Activated effector memory CD4-positive, alpha-beta T cell treated with anti-CD3 and anti-CD28 coated beads, Interleukin-2, amount 50 U/mL, for 16 hours (primary cell): Measurements from ENCODE around the gene LLGL2.
"Not testable (repeated sequence)": the region's sequence is repeated elsewhere in the genome, so short reads cannot be mapped to it uniquely, and the experiment has no call there.

Experiments
- DNase-seq: peaks from one replicate; pipeline ENCODE4 v3.0.0-alpha.2; 2020

Gene LLGL2

GRCh38 chr17:75509528-75510258 lies 15.8 kb upstream of the LLGL2 start:
- no peak for DNase-seq

DNA sequence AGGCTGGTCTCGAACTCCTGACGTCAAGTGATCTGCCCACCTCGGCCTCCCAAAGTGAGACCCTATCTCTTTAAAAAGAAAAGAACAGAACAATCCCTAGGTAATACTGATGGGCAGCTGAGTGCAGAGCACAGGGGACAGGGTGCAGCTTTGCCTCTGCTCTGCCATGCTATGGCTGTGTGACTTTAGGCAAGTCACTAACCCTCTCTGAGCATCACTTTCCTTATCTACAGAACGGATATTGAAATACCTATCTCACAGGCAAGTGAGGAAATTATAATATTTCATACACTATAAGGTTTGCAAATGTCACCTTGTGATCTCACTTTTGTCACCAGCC lies 14.3 kb upstream of the LLGL2 start:
- no peak for DNase-seq

- DNase-seq = no peak
Observed at GRCh38 chr17:75511610-75512575, 13.6 kb upstream of the LLGL2 start.

GRCh38 chr17:75512926-75513640 lies 12.4 kb upstream of the LLGL2 start:
- DNase-seq = no peak

DNA sequence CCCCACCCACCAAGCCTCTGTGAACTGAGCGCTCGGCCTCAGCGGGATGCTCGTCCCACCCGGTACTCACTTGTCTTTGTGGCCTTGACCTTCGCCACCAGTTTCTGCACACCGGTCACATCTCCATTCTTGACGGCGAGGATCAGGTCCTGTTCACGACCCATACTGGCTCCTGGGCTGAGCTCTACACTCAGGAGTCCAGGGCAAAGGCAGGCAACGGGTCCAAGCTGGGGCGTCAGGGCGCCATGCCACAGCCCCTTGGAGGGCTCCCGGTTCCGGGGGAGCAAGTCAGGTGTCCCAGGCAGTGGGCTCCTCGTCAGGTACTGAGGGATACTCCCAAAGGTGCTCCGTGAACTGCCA lies 11.9 kb upstream of the LLGL2 start:
- no peak for DNase-seq

GRCh38 chr17:75514299-75514918 lies 11.1 kb upstream of the LLGL2 start:
- DNase-seq = no peak

DNA sequence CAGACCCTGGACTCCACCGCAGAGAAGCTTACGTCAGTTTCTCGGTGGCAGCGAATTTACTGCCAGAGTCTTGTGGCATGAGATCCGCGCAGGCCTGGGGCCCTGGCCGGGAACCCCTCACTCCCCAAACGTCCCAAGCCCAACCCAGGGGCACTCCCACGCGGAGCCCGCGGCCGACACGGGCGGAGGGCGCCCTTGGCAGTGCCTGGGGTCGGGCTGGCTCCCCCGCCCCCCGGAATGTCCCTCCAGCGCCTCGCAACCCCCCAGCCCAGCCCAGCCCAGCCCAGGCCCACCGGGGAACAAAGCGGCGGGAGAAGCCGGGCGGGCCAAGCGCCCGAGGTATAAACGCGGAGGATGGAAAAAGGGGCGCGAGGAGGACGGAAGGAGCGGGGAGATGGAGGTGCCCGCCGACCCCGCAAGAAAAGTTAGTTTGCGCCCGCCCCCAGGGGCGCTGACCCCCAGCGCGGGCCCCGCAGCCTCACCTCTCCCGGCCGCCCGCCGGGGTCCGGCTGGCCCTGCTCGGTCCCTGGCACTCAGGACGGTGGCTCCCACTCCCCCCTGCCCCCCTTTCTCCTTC lies 10.5 kb upstream of the LLGL2 start:
- DNase-seq = no peak

DNA sequence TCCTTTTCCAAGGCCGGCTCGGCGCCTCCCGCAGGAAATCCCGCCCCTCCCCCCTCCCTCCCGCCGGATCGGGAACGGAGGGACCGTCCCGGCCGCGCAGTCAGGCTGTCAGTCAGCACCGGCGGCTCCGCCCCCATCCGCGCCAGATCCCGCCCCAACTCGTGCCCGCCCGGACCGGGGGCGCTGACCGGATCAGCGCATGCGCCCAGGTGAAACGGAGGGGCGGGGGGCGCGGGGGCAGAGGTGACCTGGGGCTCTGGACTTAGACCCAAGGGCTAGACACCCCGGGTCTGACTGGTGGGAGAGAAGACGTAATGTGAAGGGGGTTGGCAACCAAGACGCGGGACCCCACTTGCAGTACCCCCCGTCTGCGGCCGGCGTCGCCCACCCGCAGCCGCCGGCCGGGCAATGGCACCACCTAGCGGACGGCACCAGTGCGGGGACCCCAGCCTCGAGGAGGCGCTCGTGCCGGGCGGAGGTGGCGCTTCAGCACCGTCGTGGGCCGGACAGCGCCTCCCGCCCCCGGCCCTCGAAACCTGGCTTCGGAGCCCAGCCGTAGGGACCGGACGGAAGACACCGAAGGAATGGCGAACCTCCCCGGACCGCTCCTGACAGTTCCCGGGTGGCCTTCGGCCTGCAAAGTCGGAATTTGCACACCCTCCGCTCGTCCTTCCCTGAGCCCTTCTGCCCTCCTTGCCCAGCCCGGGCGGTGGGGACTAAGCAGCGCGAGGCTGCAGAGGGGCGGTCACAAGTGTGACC lies 9.8 kb upstream of the LLGL2 start, which contains the start of gene CASKIN2:
CASKIN2 (minus strand) TSS at position 42 of the 759 bp plus-strand sequence. CDS start 1,733 bp downstream, outside the sequence.
- DNase-seq = peak; percentile 91

GRCh38 chr17:75516255-75516618 lies 9.3 kb upstream of the LLGL2 start, which contains the start of gene TSEN54:
TSS of gene TSEN54 (plus strand) at chr17:75516528. CDS start at chr17:75516561, 33 bp downstream.
- peak; percentile 98 for DNase-seq

- DNase-seq = peak; percentile 79
Observed at GRCh38 chr17:75516619-75517296, 8.7 kb upstream of the LLGL2 start.

DNA sequence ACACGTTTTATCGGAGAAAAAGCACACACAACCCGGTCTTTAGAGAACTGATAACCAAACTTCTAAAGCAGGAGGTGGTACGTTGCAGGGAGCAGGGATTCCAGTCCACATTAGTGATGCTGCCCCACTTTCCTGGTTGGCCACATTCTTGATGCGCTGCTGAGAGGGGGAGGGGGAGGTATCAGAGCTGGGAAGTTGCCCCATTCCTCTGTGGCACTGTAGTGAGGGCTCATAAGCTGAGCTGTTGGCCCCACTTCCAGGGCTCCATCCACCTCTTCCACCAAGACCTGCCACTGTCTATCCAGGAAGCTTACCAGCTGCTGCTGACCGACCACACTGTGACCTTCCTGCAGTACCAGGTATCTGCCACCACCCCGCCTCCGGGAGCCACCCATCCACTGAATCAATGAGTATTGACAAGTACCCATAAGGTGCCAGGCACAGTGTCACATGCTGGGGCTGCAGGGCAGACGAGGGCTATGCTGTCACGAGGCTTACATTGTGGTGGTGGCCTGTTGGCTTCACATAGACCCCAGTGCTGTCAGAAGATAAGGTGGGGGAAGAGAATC lies 8.1 kb upstream of the LLGL2 start:
- DNase-seq = peak; percentile 77

- no peak for DNase-seq
Observed at GRCh38 chr17:75518201-75518600, 7.3 kb upstream of the LLGL2 start.

GRCh38 chr17:75518983-75519537 lies 6.4 kb upstream of the LLGL2 start:
- no peak for DNase-seq

DNA sequence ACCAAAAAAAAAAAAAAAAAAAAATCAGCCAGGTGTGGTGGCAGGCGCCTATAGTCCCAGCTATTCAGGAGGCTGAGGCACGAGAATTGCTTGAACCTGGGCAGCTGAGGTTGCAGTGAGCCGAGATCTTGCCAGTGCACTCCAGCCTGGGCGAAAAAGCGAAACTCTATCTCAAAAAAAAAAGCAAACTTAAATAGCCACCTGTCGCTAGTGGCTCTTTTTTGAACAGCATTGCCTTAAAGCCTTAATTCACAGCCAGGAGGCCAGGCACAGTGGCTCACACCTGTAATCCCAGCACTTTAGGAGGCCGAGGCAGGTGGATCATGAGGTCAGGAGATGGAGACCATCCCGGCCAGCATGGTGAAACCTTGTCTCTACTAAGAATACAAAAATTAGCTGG lies 5.1 kb upstream of the LLGL2 start:
- not testable (repeated sequence) for DNase-seq

- no peak for DNase-seq
Observed at GRCh38 chr17:75521290-75521689, 4.2 kb upstream of the LLGL2 start.

- DNase-seq = no peak
Observed at GRCh38 chr17:75521951-75522727, 3.4 kb upstream of the LLGL2 start.

GRCh38 chr17:75523647-75524046 lies 1.9 kb upstream of the LLGL2 start:
- DNase-seq = no peak

DNA sequence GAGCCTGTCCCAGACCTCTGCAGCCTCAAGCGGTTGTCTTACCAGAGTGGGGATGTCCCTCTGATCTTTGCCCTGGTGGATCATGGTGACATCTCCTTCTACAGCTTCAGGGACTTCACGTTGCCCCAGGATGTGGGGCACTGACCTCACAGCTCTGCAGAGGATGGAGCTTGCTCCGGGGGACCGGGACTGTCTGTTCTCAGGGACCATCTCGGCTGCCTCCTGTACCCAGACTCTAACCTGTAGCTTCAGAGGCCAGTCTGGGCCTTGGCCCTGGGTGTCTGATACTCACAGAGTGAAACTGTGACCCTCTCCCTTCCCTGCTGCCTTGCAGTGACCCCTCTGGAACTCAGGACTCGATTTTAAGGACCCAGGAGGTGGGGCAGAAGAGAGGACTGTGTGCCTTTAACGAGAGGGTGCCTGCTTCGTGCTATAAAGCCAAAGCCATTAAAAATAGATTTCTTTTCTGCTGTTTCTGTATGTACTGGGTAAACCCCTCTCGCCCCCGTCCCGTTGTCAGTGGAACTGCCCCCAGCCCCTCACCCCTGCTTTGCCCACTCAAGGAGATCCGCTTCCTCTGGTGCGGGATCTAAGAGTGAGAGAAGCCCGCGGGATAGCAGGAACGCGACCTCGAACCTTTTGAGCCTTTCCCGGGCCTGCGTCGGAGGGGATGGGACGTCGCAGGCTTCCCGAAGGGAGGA lies 1.1 kb upstream of the LLGL2 start:
- no peak for DNase-seq
